HS-5 (cell line): Measurements from ENCODE around the gene HDAC10.
"Not testable (repeated sequence)": the region's sequence is repeated elsewhere in the genome, so short reads cannot be mapped to it uniquely, and the experiment has no call there.

Source experiments
- DNase-seq: peaks from one replicate; pipeline ENCODE4 v3.0.0-alpha.2; 2012; ENCODE audit warnings: low read depth

The HDAC10 gene

DNA sequence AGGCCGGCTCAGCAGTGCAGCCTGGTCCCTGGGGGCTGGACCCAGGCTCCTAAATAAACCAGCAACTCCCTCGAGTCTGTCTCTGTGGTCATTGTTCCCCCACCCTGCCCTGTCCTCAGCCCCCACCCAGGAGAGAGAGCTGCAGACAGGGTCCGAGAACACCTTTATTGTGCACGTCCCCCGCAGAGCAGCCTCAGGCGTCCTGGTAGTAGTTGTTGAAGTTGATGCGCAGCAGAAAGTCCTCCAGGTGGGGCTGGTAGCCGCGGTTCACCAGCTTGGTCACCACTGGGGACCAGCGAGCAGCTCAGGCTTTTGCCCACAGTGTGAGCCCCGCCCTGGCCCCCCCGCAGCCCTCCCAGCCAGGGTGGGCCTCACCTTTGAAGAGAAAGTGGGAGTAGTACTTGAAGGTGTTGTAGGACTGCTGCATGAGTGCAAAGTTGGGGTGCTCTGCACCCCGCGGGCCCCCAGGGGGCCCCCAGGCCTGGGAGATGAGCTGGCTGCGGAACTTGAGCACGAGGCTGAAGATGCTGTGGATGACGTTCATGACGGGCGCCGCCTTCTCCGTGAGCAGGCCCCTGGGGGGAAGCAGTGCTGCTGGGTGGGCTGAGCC is 33.4 kb downstream of the HDAC10 start:
- DNase-seq: no peak

DNA sequence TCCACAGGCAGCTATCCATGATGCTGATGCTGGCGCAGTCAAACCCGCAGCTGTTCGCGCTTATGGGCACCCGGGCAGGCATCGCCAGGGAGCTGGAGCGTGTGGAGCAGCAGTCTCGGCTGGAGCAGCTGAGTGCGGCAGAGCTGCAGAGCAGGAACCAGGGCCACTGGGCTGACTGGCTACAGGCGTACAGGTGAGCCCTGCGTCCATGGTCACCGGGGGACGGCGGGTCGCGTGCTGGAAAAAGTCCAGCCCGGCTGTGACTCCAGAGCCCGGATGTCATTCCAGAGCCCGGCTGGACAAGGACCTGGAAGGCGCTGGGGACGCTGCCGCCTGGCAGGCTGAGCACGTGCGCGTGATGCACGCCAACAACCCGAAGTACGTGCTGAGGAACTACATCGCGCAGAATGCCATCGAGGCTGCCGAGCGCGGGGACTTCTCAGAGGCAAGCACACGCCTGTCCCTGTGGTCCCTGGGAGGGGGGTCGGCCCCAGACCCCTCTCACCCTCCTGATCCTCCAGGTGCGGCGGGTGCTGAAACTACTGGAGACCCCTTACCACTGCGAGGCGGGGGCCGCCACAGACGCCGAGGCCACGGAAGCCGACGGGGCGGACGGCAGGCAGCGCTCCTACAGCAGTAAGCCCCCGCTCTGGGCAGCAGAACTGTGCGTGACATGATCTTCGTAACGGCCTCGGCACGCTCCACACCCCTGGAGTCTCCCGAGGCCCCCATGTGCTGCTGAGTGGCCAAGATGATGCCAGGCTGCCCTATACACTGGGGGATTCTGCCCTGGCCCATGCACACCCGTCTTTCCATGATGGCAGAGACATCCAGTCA is 34.2 kb downstream of the HDAC10 start:
- DNase-seq: no peak

DNA sequence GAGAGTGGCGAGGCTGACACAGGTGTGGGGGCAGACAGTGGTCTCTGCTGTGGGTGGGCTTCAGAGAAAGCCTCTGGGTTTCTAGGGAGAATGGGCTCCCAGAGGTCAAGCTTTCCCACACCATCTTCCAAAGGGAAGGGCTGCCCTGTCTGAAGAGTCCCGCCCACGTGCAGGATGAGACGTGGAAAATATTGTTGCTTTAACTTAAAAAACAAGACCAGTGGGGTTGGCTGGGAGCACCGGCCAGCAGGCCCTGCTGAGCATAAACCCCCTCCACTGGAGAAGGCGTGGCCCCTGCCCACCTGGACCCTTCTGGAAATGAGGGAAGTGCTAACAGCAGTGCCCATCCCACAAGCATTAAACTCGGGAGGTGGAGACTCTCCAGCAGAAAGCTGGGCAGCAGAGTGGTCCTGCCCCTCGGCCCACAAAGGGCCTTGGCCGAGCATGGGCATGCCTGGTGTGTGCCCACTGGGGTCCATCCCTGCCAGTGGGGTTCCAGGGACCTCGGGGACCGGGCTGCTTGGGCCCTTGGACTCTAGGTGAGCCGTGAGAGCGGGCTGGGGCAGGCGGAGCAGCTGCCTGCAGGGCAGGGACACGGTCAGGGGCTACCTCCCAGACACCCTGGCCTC is 34.9 kb downstream of the HDAC10 start:
- no peak for DNase-seq

DNA sequence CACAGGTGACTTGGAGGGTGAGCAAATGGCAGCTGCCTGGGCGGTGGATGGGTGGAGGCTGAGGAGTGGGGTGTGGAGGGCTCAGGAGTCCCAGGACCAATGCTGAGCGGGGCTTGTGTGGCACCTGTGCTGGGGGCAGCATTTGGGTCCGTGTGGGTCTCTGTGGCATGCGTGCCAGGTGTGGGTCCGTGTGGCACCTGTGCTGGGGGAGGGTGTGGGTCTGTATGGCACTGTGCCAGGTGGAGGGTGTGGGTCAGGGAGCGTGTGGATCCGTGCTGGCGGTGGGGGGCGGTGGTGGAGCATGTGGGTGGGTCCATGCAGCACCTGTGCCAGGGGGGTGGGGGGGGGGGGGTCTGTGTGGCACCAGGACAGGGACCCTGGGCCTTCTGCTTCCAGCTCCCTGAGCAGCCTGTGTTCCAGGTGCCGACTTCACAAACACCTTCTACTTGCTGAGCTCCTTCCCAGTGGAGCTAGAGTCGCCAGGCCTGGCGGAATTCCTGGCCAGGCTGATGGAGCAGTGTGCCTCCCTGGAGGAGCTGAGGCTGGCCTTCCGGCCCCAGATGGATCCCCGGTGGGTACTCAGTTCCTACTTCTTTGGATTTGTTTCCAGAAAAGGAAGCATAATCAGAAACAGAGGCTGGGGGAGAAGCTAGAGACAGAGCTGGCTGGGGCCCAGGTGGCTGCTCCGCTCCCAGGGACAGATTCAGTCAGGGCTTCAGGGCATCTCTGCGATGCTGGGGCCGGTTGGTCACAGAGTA is 35.6 kb downstream of the HDAC10 start:
- no peak for DNase-seq

DNA sequence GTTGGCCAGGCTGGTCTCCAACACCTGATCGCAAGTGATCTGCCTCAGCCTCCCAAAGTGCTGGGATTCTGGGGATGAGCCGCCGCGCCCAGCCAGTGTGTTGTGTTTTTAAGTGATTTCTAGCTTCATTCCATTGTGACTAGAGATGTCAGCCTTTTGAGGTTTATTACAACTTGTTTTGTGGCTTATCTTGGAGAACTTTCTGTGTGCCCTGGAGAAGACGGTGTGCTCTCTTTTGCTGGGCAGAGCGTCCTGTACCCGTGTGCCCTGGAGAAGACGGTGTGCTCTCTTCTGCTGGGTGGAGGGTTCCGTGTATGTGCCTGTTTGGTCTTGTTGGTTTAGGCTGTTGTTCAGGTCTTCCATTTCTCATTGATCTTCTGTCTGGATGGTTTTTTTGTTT is 37.8 kb downstream of the HDAC10 start:
- DNase-seq: no peak

DNA sequence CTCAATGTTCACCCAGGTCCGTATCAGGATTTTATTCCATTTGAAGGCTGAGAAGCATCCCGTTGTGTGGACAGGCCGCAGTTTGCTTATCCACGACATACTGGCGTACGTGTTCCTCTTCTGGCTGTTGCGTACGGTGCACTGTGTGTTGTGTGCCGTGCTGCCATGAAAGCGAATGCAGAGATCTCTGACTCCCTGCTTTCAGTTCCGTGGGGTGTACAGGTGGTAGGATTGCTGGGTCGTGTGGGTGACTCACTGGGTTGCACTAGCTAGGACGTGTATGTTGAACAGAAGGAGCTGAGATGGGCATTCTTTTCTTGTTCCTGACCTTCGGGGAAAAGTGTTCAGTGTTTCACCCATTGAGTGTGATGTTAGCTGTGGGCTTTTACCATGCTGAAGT is 39.9 kb downstream of the HDAC10 start:
- no peak for DNase-seq

DNA sequence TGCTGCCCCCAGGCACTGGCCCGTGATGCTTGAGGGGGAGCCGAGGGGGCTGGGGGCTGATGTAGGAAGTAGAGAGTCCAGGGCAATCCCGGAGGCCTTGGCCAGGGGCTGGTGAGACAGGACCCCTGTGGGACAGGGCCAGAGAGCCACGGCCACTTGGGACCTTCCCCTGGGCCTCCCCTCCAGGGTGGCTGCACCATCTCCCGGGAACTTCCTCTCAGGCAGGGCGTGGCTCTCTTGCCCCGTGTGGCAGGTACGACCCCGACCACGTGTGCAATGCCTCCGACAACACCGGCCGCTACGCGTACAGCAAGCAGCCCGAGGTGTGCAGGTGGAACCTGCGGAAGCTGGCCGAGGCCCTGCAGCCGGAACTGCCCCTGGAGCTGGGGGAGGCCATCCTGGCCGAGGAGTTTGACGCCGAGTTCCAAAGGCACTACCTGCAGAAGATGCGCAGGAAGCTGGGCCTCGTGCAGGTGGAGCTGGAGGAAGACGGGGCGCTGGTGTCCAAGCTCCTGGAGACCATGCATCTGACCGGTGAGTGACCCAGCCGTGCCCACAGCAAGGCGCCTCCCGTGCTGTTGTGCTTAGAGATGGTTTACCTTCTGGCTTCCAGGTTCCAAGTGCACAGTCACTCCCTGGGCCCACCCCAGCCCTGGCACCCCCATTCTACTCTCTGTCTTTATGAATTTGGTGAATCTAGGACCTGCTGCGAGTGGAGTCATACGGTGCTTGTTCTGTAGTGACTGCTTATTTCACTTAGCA is 40.5 kb downstream of the HDAC10 start:
- DNase-seq: no peak

DNA sequence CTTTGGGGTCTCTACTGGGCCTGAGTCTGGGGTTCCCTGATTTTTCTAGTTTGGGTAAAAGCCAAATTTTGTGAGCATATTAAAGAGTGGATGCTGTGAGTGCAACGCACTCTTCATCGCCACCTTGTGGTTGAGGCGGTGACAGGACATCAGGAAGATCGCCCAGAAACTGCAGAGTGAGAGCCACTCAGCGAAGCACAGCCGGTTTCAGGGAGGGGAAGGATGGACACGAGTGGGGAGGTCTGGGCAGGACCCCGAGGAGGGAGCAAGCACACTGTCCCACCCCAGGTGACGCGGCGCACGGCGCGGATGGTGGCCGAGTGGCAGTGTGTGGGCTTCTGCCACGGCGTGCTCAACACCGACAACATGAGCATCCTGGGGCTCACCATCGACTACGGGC is 41.2 kb downstream of the HDAC10 start:
- DNase-seq: peak; percentile 19

DNA sequence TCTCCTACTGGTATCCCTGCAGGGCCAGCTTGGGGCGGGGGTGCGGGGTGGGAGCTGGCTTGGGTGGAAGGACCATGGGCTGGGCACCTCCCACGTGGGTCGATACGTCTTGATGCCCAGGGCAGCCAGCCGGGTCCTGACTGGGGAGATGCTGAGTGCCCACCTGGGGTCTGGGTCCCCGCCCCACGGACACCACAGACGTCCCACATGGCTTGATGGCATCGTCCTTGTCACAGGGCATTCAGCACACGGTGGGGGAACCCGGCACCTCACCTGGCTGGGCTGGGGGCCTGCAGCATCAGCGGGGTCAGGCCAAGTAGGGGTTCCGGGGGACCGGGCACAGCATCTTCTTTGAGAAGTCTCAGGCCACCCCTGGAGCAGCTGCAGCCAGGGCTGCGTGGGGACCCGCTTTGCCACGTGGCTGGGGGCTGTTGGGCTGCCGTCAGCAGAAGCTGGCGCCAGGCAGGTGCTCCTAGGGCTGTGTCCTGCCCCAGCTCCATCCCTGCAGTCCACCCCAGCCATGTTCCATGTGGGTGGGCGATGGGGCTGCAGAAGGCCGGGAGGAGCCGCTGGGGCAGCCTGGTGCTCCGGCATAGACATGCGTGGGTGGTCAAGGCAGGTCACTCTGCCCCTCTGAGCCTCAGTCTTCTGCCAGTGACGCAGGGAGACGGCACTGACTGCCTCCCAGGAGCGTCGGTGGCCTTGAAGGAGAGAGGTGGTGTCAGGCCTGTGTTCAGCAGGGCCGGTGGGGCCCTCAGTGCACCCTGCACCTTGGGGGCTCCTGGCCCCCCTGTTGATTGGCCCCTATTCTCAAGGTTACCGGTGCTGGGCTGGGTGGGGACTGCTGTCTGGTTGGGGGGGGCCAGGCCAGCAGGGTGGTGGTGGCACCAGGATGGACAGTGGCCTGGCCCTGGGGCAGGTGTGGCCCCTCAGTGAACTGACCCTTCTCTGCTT is 41.8 kb downstream of the HDAC10 start:
- DNase-seq: no peak

DNA sequence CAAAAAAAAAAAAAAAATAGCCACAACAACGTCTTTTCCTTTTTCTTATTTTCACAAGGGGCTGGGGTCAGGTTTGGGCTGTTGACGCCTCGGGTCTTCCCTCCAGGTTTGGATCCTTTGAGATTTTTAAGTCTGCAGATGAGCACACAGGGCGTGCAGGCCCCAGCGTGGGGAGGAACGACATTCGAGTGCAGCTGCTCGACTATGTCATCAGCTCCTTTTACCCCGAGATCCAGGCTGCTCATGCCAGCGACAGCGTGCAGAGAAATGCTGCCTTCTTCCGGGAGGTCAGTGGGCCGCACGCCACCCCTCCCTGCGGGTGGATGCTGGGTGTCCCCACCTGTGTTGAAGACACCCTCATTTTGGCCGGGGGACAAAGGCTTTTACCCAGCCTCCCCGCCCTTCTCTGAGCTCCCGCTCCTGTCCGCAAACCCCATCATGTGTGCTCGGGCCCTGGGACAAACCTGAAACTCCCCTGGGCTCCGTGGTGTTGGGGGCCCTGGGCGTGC is 42.6 kb downstream of the HDAC10 start:
- DNase-seq: no peak

DNA sequence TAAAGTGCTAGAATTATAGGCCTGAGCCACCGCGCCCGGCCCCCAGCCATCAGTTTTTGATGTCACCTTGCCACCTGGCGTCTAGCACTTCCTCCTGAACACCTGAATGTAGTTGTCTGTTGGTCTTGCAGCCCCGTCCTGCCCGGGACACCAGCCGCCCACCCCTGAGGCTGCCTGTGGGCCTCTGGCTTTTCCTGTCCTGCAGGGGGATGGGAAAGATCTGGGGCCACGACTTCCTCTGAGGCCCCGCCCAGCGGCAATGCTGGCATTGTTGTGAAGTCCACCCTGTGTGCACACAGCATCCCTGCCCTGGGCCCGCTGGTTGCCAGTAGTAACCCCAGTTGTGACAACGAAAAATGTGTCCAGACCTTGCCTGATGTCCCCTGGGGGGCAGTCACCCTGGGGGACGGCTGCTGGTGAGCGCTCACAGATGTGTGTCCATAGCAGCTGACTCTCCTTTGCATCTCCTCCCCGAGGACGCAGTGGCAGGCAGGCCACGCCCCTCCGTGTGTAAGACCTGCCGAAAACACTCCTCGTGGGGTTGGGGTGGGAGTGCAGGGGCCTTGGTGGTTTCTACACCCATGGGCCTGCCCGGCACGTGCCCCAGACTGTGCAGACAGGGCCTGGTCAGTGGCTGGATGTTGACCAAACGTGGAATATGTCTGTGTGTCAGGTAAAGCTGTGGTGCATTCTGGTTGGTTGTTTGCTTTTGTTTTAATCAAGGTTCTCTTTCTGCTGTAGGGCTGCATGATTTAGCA is 43.5 kb downstream of the HDAC10 start:
- no peak for DNase-seq

DNA sequence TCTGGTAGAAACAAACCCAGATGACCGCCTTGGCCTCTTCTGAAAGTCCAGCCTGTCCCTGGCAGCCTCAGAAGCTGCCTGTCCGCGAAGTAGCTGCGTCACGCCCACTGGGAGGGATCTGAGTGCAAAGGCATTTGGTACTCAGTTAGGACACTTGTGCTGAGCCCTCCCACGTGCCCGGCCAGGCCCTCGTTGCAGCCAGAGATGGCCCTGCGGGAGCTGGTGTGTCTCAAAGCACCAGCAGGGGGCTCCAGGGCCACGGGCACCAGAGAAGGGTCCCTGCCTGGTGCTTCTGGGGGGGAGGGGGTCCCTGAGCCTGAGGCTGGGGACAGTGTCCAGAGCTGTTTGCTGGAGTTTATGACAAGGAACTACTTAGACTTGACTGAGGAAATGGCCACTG is 44.5 kb downstream of the HDAC10 start:
- no peak for DNase-seq

DNA sequence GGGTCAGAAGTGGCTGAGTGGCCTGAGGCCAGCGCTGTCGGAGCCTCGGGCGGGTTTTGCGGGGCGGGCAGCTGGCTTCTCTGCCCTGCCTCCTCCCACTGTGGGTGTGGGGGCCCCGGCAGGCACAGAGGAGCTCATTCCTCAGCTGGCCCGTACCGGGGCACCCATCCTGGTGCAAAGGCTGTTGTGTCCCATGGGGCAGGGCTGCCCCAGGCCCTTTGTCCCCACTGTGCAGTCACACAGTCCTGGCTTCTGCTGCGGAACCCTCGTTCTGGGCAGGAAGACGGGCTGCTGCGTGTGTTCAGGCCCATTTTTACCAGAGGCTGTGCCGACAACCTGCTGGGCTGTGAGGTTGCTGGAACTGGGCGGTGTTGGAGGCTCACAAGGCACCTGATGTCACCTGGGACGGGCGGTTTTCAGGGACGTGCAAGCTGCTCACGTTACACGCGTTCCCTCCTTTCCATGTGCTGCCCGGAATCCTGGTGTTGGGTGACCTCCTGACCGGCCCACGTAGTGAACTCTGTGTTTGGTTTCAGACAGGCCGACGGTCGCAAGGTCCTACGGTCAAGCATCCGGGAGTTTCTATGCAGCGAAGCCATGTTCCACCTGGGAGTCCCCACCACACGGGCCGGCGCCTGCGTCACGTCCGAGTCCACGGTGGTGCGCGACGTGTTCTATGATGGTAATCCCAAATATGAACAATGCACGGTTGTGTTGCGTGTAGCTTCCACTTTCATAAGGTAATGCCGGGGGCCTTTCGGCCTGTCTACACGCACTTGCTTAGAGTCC is 45.1 kb downstream of the HDAC10 start:
- DNase-seq: no peak

DNA sequence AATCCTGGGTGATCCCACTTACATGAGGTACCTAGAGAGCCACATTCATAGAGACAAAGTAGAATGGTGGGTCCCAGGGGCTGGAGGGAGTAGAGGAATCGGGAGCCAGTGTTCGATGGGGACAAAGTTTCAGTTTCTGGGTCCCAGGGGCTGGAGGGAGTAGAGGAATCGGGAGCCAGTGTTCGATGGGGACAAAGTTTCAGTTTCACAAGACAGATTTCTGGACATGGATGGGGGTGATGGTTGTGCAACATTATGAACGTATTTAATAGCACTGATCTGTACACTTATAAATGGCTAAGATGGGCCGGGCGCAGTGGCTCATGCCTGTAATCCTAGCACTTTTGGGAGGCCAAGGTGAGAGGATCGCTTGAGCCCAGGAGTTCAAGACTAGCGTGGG is 46.1 kb downstream of the HDAC10 start:
- not testable (repeated sequence) for DNase-seq

DNA sequence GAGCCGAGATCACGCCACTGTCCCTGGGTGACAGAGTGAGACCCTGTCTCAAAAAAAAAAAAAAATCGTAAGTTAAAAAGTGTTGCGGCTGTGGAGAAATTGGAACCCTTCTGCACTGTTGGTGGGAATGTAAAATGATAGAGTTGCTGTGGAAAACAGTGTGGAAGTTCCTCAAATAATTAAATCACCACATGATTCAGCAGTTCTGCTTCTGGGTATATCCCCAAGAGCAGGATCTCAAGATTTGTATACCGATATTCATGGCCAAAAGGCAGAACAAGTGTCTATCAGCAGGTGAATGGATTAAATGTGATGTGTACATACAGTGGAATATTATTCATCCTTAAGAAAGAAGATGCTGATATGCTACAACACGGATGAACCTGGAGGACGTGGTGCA is 46.5 kb downstream of the HDAC10 start:
- DNase-seq: no peak

DNA sequence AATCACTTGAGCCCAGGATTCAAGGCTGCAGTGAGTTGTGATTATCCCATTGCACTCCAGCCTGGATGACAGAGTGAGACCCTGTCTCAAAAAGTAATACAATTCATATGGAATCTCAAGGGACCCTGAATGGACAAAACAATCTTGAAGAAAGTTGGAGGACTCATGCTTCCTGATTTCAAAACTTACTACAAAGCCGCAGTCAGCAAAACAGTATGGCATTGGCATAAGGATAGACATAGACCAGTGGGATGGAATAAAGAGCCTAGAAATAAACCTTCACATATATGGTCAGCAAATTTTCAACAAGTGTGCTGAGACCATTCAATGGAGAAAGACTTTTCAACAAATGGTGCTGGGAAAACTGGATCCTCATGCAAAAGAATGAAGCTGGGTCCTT is 47.8 kb downstream of the HDAC10 start:
- DNase-seq: no peak

DNA sequence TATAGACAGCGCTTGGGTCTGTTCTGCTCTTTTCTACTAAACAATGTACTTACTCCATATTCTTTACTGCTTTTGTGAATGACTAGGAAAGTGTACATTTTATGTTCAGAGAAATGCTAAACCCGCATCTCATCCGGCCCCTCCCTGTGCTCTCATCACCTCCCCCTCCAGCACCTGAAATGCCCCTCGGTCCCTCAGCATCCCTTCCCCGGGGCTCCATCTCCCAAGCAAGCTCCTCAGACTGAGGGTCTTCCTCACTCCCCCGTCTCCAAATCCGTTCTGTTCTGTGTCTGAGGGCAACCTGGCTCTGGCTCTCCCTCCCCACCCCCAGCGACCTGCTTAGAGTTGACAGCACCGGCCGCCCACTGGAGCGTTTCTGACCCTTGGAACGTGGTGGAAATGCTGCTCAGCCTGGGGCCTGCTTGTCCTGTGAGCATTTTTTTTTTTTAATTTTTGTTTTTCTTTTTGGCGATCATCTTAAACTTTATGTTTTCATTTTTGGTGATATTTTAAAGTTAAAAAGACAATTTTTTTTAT is 48.9 kb downstream of the HDAC10 start:
- no peak for DNase-seq
